GM06990 (cell line): ENCODE data around the gene PTPRU.

Source experiments
- DNase-seq: peaks from one replicate; pipeline ENCODE4 v3.0.0-alpha.2; 2011; ENCODE audit not compliant: insufficient read length; ENCODE audit errors: extremely low read depth
- H3K27me3 ChIP-seq: replicated peaks from 2 replicates; pipeline ENCODE4 v1.6.0; 2011; ENCODE audit warnings: low read length; ENCODE audit not compliant: control insufficient read depth, insufficient read depth
- H3K36me3 ChIP-seq: 2 replicates; pipeline ENCODE4 v1.5.1; 2011; ENCODE audit warnings: low read length; ENCODE audit not compliant: control insufficient read depth, insufficient read depth
- H3K4me3 ChIP-seq: replicated peaks from 2 replicates; pipeline ENCODE4 v1.5.1; 2011; ENCODE audit warnings: low read depth, mild to moderate bottlenecking, control low read depth, low read length
- CTCF ChIP-seq: IDR thresholded peaks from 2 replicates; pipeline ENCODE4 v1.5.1; 2011; ENCODE audit warnings: low read length, control low read depth, mild to moderate bottlenecking, inconsistent platforms; ENCODE audit not compliant: insufficient read depth, poor library complexity, severe bottlenecking

Gene PTPRU

GRCh38 chr1:29319300-29320110 is 83.2 kb downstream of the PTPRU start:
- Histone ChIP-seq H3K36me3 (no peaks in the 10 kb centered on the region), H3K4me3 (no peak overlapping the region), H3K27me3 (no peaks in the 10 kb centered on the region)
- DNase-seq, result no peak
- TF ChIP-seq CTCF, result no peak

- TF ChIP-seq CTCF, result no peak
- Histone ChIP-seq H3K4me3 (no peak overlapping the region), H3K36me3 (no peaks in the 10 kb centered on the region), H3K27me3 (no peaks in the 10 kb centered on the region)
- DNase-seq, result no peak
Observed at GRCh38 chr1:29320156-29320940, 84.0 kb downstream of the PTPRU start.

- no peak for TF ChIP-seq CTCF
- no peak overlapping the region for H3K4me3 ChIP-seq
- no peaks in the 10 kb centered on the region for H3K27me3 ChIP-seq
- DNase-seq, result no peak
- no peaks in the 10 kb centered on the region for H3K36me3 ChIP-seq
Observed at GRCh38 chr1:29321176-29321575, 84.9 kb downstream of the PTPRU start.

GRCh38 chr1:29322147-29322694 is 85.9 kb downstream of the PTPRU start:
- Histone ChIP-seq H3K27me3 (no peaks in the 10 kb centered on the region), H3K4me3 (no peak overlapping the region), H3K36me3 (no peaks in the 10 kb centered on the region)
- DNase-seq, result no peak
- no peak for TF ChIP-seq CTCF

- Histone ChIP-seq H3K27me3 (no peaks in the 10 kb centered on the region), H3K4me3 (no peak overlapping the region), H3K36me3 (no peaks in the 10 kb centered on the region)
- no peak for DNase-seq
- TF ChIP-seq CTCF, result no peak
Observed at GRCh38 chr1:29322861-29323585, 86.7 kb downstream of the PTPRU start.
